K562 (cell line): Measurements from ENCODE around the gene CCDC106. TPM values are rescaled to one million over a fixed set of nuclear protein-coding genes. Genes with fewer than 3 reads are reported as not detected.
A peak's percentile ranks its signal among the peaks of the same experiment; 100 is the strongest.

Experiments used
- CEBPG ChIP-seq, 3 experiments: fragments of 200-800 bp in 1 of 3; sonication (Bioruptor generic) in 1 of 3; sonication (generic) in 1 of 3; formaldehyde crosslinking in 1 of 3; IDR thresholded peaks in 2 of 3; conservative IDR thresholded peaks in 1 of 3; 2 replicates each; pipeline versions ENCODE4 v1.6.1 to v1.8.0; 2016 to 2022; ENCODE audit warnings: missing compliant biosample characterization in 2 of 3, missing genetic modification characterization in 2 of 3, mild to moderate bottlenecking in 1 of 3, missing genetic modification reagents in 1 of 3
- CXXC5 ChIP-seq: fragments of 250-450 bp; sonication (Bioruptor Pico); IDR thresholded peaks from 2 replicates; pipeline ENCODE4 v1.8.0; 2022; ENCODE audit warnings: inconsistent platforms, mild to moderate bottlenecking, moderate library complexity
- ETV1 ChIP-seq: fragments of 450-650 bp; conservative IDR thresholded peaks from 2 replicates; pipeline ENCODE4 v1.6.1; 2016; ENCODE audit warnings: missing genetic modification characterization, control low read depth, low read depth, missing compliant biosample characterization
- FOXK1 ChIP-seq: sonication (generic); formaldehyde crosslinking; IDR thresholded peaks from 2 replicates; pipeline ENCODE4 v1.8.0; 2022; ENCODE audit warnings: missing genetic modification reagents, mild to moderate bottlenecking, borderline replicate concordance
- GATAD2B ChIP-seq: fragments of 450-650 bp; IDR thresholded peaks from 2 replicates; pipeline ENCODE4 v1.6.1; 2017; ENCODE audit warnings: mild to moderate bottlenecking, borderline replicate concordance
- MEIS2 ChIP-seq: fragments of 450-650 bp; IDR thresholded peaks from 2 replicates; pipeline ENCODE4 v1.6.1; 2014; ENCODE audit warnings: mild to moderate bottlenecking; ENCODE audit not compliant: partially characterized antibody
- MTA1 ChIP-seq: fragments of 450-650 bp; IDR thresholded peaks from 2 replicates; pipeline ENCODE4 v1.6.1; 2017; ENCODE audit warnings: borderline replicate concordance
- NRF1 ChIP-seq, 2 experiments: fragments of 450-650 bp; IDR thresholded peaks in 1 of 2; conservative IDR thresholded peaks in 1 of 2; 2 replicates each; pipeline ENCODE4 v1.6.1; 2014; ENCODE audit warnings: mild to moderate bottlenecking in 2 of 2
- PML ChIP-seq: IDR thresholded peaks from 2 replicates; pipeline ENCODE4 v1.6.1; 2012; ENCODE audit warnings: low read length, inconsistent platforms
- SMAD1 ChIP-seq: fragments of 150-350 bp; IDR thresholded peaks from 2 replicates; pipeline ENCODE4 v1.6.1; 2014; ENCODE audit warnings: low read length, low read depth; ENCODE audit not compliant: partially characterized antibody
- SRSF1 ChIP-seq: fragments of 200-400 bp; formaldehyde crosslinking; IDR thresholded peaks from 2 replicates; pipeline ENCODE4 v1.6.1; 2017; ENCODE audit warnings: mild to moderate bottlenecking, low read depth, low read length, moderate library complexity
- TRIM25 ChIP-seq: fragments of 450-650 bp; IDR thresholded peaks from 2 replicates; pipeline ENCODE4 v1.7.0; 2016; ENCODE audit warnings: borderline replicate concordance
- ZBTB34 ChIP-seq: fragments of 250-450 bp; sonication (Bioruptor Pico); IDR thresholded peaks from 2 replicates; pipeline ENCODE4 v1.8.0; 2021; ENCODE audit warnings: mild to moderate bottlenecking, moderate library complexity
- ZC3H4 ChIP-seq: sonication (generic); formaldehyde crosslinking; IDR thresholded peaks from 2 replicates; pipeline ENCODE4 v1.9.0; 2021; ENCODE audit warnings: missing genetic modification reagents, borderline replicate concordance
- ZFP36 ChIP-seq: fragments of 150-350 bp; IDR thresholded peaks from 2 replicates; pipeline ENCODE4 v1.6.1; 2018; ENCODE audit warnings: low read length, low read depth; ENCODE audit not compliant: partially characterized antibody
- ZNF124 ChIP-seq: sonication (generic); formaldehyde crosslinking; IDR thresholded peaks from 2 replicates; pipeline ENCODE4 v1.8.1; 2022; ENCODE audit warnings: missing genetic modification reagents
- ZNF431 ChIP-seq: sonication (generic); formaldehyde crosslinking; IDR thresholded peaks from 2 replicates; pipeline ENCODE4 v1.8.0; 2022; ENCODE audit warnings: mild to moderate bottlenecking, missing genetic modification reagents
- polyA plus RNA-seq, 8 experiments: library from polyadenylated mRNA; depleted of rRNA in 4 of 8; stranded (reverse) in 5 of 8; unstranded in 3 of 8; fragments of >200 nt; fragmentation: Nextera tagmentation in 2 of 8; fragmentation: Illumina TruSeq in 1 of 8; extraction: Ambion mirVana in 2 of 8; extraction: Trizol in 1 of 8; gene quantifications; 2 replicates each; pipeline versions ENCODE4 v1.2.1 to v1.2.3, GENCODE V29; 2011 to 2014; ENCODE audit warnings: inconsistent platforms in 1 of 8, missing spikeins in 1 of 8
- total RNA-seq, 7 experiments: library from RNA; depleted of rRNA in 6 of 7; stranded (reverse); fragments of >200 nt in 6 of 7; fragmentation: Illumina TruSeq in 2 of 7; extraction: Trizol in 2 of 7; gene quantifications; 2 replicates each; pipeline versions ENCODE4 v1.2.1 to v1.2.3, GENCODE V29; 2011 to 2021; ENCODE audit warnings: low replicate concordance in 1 of 7
- TF ChIP-seq, protein P1 (sequence below), 2 experiments: IDR thresholded peaks in 1 of 2; conservative IDR thresholded peaks in 1 of 2; 2 replicates each; pipeline ENCODE4 v1.6.1; 2016; ENCODE audit warnings: low read depth in 2 of 2, mild to moderate bottlenecking in 1 of 2, missing compliant biosample characterization in 1 of 2, missing genetic modification characterization in 1 of 2, moderate library complexity in 1 of 2
- TF ChIP-seq, protein P2 (sequence below): fragments of 450-650 bp; IDR thresholded peaks from 2 replicates; pipeline ENCODE4 v1.6.1; 2016; ENCODE audit warnings: antibody characterized with exemption

The CCDC106 gene
- total and polyA plus RNA-seq, 9 of the 15 experiments (the other 6 are each of a cell fraction or from before 2014, with no cell fraction given) = 0.10 to 27.5 (median 15.0) TPM; not detected in 1

GRCh38 chr19:55624109-55625003 is 23.7 kb upstream of the CCDC106 start, which contains the start of gene ZNF784 (continued):
- TF ChIP-seq TRIM25 (no peak), SRSF1 (no peak), NRF1 (conservative IDR thresholded peaks at IDR 0.05 in 1 of 2, IDR thresholded peaks at IDR 0.05 in 1 of 2) (peak; percentile 97), CEBPG (CRISPR knock-in tag; IDR thresholded peaks at IDR 0.05) (no peak), CEBPG (tag; conservative IDR thresholded peaks at IDR 0.05 in 1 of 2, IDR thresholded peaks at IDR 0.05 in 1 of 2) (no peak), CXXC5 (CRISPR knock-in tag) (peak; percentile 42), SMAD1 (peak; percentile 28), MEIS2 (peak; percentile 83), ZC3H4 (CRISPR knock-in tag) (no peak), ETV1 (tag) (no peak), ZFP36 (no peak), ZNF431 (CRISPR knock-in tag) (no peak), ZNF124 (no peak), ZBTB34 (CRISPR knock-in tag) (no peak), FOXK1 (CRISPR knock-in tag) (peak; percentile 21; the same call in 1 of the 2 replicates), GATAD2B (no peak), PML (0 out of 2 replicates have a peak, but pooled peaks have one; percentile 51), MTA1 (no peak)
- TF ChIP-seq, protein P1, sequence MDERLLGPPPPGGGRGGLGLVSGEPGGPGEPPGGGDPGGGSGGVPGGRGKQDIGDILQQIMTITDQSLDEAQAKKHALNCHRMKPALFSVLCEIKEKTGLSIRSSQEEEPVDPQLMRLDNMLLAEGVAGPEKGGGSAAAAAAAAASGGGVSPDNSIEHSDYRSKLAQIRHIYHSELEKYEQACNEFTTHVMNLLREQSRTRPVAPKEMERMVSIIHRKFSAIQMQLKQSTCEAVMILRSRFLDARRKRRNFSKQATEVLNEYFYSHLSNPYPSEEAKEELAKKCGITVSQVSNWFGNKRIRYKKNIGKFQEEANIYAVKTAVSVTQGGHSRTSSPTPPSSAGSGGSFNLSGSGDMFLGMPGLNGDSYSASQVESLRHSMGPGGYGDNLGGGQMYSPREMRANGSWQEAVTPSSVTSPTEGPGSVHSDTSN (CRISPR knock-in tag; IDR thresholded peaks at IDR 0.05; ENCODE audit: low read depth) = no peak
- TF ChIP-seq, protein P1 (tag; conservative IDR thresholded peaks at IDR 0.05; ENCODE audit: low read depth) = no peak
- TF ChIP-seq, protein P2, sequence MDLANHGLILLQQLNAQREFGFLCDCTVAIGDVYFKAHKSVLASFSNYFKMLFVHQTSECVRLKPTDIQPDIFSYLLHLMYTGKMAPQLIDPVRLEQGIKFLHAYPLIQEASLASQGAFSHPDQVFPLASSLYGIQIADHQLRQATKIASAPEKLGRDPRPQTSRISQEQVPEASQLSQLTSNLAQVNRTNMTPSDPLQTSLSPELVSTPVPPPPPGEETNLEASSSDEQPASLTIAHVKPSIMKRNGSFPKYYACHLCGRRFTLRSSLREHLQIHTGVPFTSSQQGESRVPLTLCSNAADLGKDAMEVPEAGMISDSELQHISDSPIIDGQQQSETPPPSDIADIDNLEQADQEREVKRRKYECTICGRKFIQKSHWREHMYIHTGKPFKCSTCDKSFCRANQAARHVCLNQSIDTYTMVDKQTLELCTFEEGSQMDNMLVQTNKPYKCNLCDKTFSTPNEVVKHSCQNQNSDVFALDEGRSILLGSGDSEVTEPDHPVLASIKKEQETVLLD = peak; percentile 97
